Lung (tissue), 12 donors: ENCODE data around the gene BHLHA15. TPM values are rescaled to one million over a fixed set of nuclear protein-coding genes. Genes with fewer than 3 reads are reported as not detected.

Experiments
- ATAC-seq: fragments of 200-7000 bp; cut with Tn5 transposase; one replicate; pipeline ENCODE4 v1.9.1; 2020; ENCODE audit warnings: moderate number of reproducible peaks; ENCODE audit not compliant: insufficient read depth, low FRiP score
- DNase-seq, 3 donors: peaks; one replicate each; pipeline ENCODE4 v3.0.0-alpha.2; 2013 to 2017
- H3K27ac ChIP-seq, 2 donors: one replicate each; pipeline ENCODE4 v1.5.1; 2013; ENCODE audit warnings: mild to moderate bottlenecking in 2 of 2, moderate library complexity in 2 of 2, control low read depth in 1 of 2, inconsistent platforms in 1 of 2, low read depth in 1 of 2, low read length in 1 of 2
- H3K27me3 ChIP-seq, 3 donors: one replicate each; pipeline ENCODE4 v1.5.1; 2013; ENCODE audit warnings: low read length in 2 of 3; ENCODE audit not compliant: control insufficient read depth in 3 of 3, insufficient read depth in 3 of 3
- H3K36me3 ChIP-seq, 4 donors: one replicate each; pipeline ENCODE4 v1.5.1; 2013; ENCODE audit warnings: low read length in 4 of 4, mild to moderate bottlenecking in 1 of 4, moderate library complexity in 1 of 4; ENCODE audit not compliant: control insufficient read depth in 4 of 4, insufficient read depth in 4 of 4
- H3K4me1 ChIP-seq, 5 donors: one replicate each; pipeline ENCODE4 v1.5.1; 2013; ENCODE audit warnings: low read length in 5 of 5, mild to moderate bottlenecking in 2 of 5, moderate library complexity in 1 of 5; ENCODE audit not compliant: control insufficient read depth in 5 of 5, insufficient read depth in 5 of 5
- H3K4me3 ChIP-seq: one replicate; pipeline ENCODE4 v1.5.1; 2013; ENCODE audit warnings: mild to moderate bottlenecking, control low read depth, moderate library complexity
- H3K9ac ChIP-seq, 2 donors: one replicate each; pipeline ENCODE4 v1.5.1; 2013; ENCODE audit warnings: low read length in 2 of 2, control low read depth in 1 of 2; ENCODE audit not compliant: insufficient read depth in 1 of 2
- H3K9me3 ChIP-seq, 4 donors: one replicate each; pipeline ENCODE4 v1.5.1; 2013; ENCODE audit warnings: low read length in 3 of 4, mild to moderate bottlenecking in 1 of 4, moderate library complexity in 1 of 4; ENCODE audit not compliant: control insufficient read depth in 4 of 4, insufficient read depth in 3 of 4
- WGBS, 2 donors: extraction: QIAGEN DNeasy Blood & Tissue Kit; methylation state at CpG; one replicate each; pipeline ENCODE4 v1.1.7; 2013; 5-methylcytosine and 5-hydroxymethylcytosine counted together
- polyA plus RNA-seq, 2 donors: library from polyadenylated mRNA; stranded (reverse); fragments of 200-250 nt; gene quantifications; one replicate each; pipeline ENCODE4 v1.2.1, GENCODE V29; 2013
- total RNA-seq, 2 donors: library from RNA; depleted of rRNA in 1 of 2; stranded (reverse); fragments of >200 nt in 1 of 2; gene quantifications; one replicate each; pipeline ENCODE4 v1.2.1, GENCODE V29; 2014 to 2021
- TF ChIP-seq, protein P1 (sequence below): IDR thresholded peaks from 2 replicates; pipeline ENCODE4 v1.5.1; 2012; ENCODE audit warnings: mild to moderate bottlenecking; ENCODE audit errors: control extremely low read depth, extremely low read depth
- donor health status: control.
- donor health status: control.
- donor health status: Bipolar disorder and iron deficiency.
- donor health status: healthy.
- donor health status: DM: yes; HTN: yes; CAD: no.

The BHLHA15 gene
- total and polyA plus RNA-seq, 4 donors = 0.93 to 4.0 (median 2.6) TPM

DNA sequence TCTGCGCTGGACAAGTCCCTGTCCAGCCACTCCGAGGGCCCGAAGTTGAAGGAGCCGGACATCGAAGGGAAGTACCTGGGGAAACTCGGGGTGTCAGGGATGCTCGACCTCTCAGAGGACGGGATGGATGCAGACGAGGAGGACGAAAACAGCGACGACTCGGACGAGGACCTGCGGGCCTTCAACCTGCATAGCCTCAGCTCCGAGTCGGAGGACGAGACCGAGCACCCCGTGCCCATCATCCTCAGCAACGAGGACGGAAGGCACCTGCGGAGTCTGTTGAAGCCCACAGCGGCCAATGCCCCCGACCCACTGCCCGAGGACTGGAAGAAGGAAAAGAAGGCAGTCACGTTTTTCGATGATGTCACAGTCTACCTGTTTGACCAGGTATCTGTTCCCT is 17.1 kb upstream of the BHLHA15 start:
- Histone ChIP-seq H3K27ac (no peak overlapping the region), H3K4me1 (no peaks in the 10 kb centered on the region), H3K36me3 (peaks cover 10 to 29% (median 21%) of the 10 kb centered on the region in 4 donors), H3K9me3 (peaks cover 0 to 3% (median 0%) of the 10 kb centered on the region in 4 donors), H3K27me3 (no peaks in the 10 kb centered on the region), H3K9ac (no peak overlapping the region), H3K4me3 (no peak overlapping the region)
- DNase-seq = no peak
- no peak for ATAC-seq
- WGBS, 2 donors = 98% methylated on average over 28 of the region's 28 CpGs
- TF ChIP-seq, protein P1, sequence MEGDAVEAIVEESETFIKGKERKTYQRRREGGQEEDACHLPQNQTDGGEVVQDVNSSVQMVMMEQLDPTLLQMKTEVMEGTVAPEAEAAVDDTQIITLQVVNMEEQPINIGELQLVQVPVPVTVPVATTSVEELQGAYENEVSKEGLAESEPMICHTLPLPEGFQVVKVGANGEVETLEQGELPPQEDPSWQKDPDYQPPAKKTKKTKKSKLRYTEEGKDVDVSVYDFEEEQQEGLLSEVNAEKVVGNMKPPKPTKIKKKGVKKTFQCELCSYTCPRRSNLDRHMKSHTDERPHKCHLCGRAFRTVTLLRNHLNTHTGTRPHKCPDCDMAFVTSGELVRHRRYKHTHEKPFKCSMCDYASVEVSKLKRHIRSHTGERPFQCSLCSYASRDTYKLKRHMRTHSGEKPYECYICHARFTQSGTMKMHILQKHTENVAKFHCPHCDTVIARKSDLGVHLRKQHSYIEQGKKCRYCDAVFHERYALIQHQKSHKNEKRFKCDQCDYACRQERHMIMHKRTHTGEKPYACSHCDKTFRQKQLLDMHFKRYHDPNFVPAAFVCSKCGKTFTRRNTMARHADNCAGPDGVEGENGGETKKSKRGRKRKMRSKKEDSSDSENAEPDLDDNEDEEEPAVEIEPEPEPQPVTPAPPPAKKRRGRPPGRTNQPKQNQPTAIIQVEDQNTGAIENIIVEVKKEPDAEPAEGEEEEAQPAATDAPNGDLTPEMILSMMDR = no peak

DNA sequence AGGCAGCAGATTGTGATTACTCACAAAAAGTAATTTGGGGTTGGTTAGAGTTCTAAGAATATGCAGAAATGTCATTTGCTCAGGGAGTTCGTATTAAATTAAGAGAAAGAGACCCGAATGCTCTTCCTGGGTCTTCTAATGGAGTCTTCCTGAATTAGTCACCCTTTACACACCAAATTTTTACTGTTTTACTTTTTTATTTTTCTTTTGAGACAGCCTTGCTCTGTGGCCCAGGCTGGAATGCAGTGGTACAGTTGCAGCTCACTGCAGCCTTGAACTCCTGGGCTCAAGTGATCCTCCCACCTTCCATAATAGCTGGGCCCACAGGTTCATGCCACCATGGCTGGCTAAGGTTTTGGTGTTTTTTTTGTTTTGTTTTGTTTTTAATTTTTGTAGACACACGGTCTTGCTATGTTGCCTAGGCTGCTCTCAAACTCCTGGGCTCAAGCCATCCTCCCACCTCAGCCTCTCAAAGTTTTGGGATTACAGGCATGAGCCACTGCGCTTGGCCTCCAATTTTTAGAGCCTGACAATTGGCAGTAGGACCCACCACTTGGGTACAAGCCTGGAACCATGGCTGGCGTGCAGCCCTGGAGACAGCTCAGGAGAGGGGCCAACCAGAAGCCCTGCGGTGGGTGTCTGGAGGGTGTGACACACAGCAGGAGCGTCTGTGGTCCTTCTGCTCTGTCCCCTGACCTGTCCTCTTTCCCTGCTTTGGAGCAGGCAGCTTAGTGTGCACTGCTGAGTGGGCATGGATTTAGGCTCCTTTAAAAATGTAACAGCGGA is 16.4 kb upstream of the BHLHA15 start:
- Histone ChIP-seq H3K4me1 (no peaks in the 10 kb centered on the region), H3K4me3 (no peak overlapping the region), H3K9ac (no peak overlapping the region), H3K36me3 (peaks cover 4 to 27% (median 19%) of the 10 kb centered on the region in 4 donors), H3K27me3 (no peaks in the 10 kb centered on the region), H3K9me3 (no peaks in the 10 kb centered on the region), H3K27ac (no peak overlapping the region)
- DNase-seq (no peak), ATAC-seq (no peak)
- 96 to 97% methylated on average over 8 of the region's 8 CpGs for WGBS, 2 donors
- TF ChIP-seq, protein P1 = no peak

DNA sequence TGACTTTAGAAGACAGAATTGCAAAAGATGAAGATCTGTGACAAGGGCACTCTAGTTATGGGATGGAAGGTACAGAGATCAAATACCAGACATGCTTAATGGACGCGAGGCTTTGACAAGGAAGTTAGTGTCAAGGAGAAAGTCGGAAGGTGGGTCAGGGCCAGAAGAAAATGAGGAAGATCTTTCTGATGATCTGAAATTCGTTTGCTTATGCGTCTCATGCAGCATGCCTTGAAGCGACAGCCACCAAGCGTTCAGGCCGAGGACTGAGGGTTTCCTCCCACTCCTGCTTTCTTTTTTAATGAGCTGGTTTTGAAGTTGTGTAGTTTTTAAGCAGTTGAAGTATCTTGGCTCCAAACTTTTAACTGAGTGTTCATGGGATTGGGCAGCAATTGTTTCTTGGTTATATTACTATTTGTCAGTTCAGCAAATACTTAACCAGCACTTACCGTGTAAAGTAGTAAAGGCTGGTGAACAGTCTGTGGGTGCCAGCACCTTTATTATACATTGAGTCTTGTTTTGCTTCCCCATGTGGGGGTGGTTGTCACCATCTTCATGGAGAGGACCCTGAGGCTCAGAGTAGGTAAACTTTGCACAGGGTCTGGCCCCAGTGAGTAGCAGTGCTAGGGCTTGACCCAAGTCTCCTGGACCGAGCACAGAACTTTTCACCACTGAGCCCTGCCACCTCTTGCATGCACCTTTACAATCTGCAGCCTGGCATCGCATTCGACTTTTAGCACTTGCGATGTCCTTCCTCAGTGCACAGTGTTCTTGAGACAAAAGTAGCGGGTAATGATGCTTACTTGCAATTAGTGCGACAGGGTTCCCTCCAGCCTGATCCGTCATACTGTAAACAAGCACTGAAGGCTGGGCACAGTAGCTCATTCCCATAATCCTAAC is 14.3 kb upstream of the BHLHA15 start:
- H3K9ac ChIP-seq = no peak overlapping the region
- H3K9me3 ChIP-seq = no peaks in the 10 kb centered on the region
- H3K27ac ChIP-seq = no peak overlapping the region
- TF ChIP-seq, protein P1 = no peak
- H3K4me1 ChIP-seq = no peaks in the 10 kb centered on the region
- H3K4me3 ChIP-seq = no peak overlapping the region
- H3K36me3 ChIP-seq = peaks cover 4 to 25% (median 15%) of the 10 kb centered on the region in 4 donors
- DNase-seq (no peak), ATAC-seq (no peak)
- WGBS, 2 donors = 73 to 76% methylated on average over 16 of the region's 16 CpGs
- H3K27me3 ChIP-seq = no peaks in the 10 kb centered on the region
